Smooth muscle cell (in vitro differentiated cells): ENCODE results near the gene TMEM147. TPM values are rescaled to one million over a fixed set of nuclear protein-coding genes. Genes with fewer than 3 reads are reported as not detected.

Experiments used
- DNase-seq: peaks from one replicate; lab custom pipeline; 2025; ENCODE audit not compliant: unreplicated experiment; lab: John Stamatoyannopoulos, UW
- H2AFZ ChIP-seq: fragments of 200-600 bp; sonication (generic); 2 replicates; pipeline ENCODE4 v1.6.0; 2016; ENCODE audit warnings: antibody characterized with exemption, low read depth, mild to moderate bottlenecking
- H3F3A ChIP-seq: fragments of 200-600 bp; sonication (generic); 2 replicates; pipeline ENCODE4 v1.6.0; 2017; ENCODE audit warnings: antibody characterized with exemption, low read depth
- H3K27ac ChIP-seq: fragments of 200-600 bp; sonication (generic); 2 replicates; pipeline ENCODE4 v1.5.1; 2016; ENCODE audit warnings: low read depth, mild to moderate bottlenecking
- H3K27me3 ChIP-seq: fragments of 200-600 bp; sonication (generic); 2 replicates; pipeline ENCODE4 v1.6.1; 2016; ENCODE audit warnings: low read depth, mild to moderate bottlenecking
- H3K36me3 ChIP-seq: fragments of 200-600 bp; sonication (generic); 2 replicates; pipeline ENCODE4 v1.5.1; 2016; ENCODE audit warnings: low read depth
- H3K4me1 ChIP-seq: fragments of 200-600 bp; sonication (generic); 2 replicates; pipeline ENCODE4 v1.5.1; 2016; ENCODE audit warnings: low read depth
- H3K4me2 ChIP-seq: fragments of 200-600 bp; sonication (generic); 2 replicates; pipeline ENCODE4 v1.6.0; 2016; ENCODE audit warnings: mild to moderate bottlenecking
- H3K4me3 ChIP-seq: fragments of 200-600 bp; sonication (generic); 2 replicates; pipeline ENCODE4 v1.5.1; 2016; ENCODE audit warnings: mild to moderate bottlenecking
- H3K79me2 ChIP-seq: fragments of 200-600 bp; sonication (generic); 2 replicates; pipeline ENCODE4 v1.6.0; 2016; ENCODE audit warnings: low read depth, mild to moderate bottlenecking
- H3K9ac ChIP-seq: fragments of 200-600 bp; sonication (generic); 2 replicates; pipeline ENCODE4 v1.6.0; 2016; ENCODE audit warnings: low read depth
- H3K9me3 ChIP-seq: fragments of 200-600 bp; sonication (generic); replicated peaks from 2 replicates; pipeline ENCODE4 v1.5.1; 2016; ENCODE audit warnings: low read depth
- H4K20me1 ChIP-seq: fragments of 200-600 bp; sonication (generic); 2 replicates; pipeline ENCODE4 v1.6.0; 2016; ENCODE audit warnings: low read depth
- CTCF ChIP-seq: fragments of 200-600 bp; sonication (generic); IDR thresholded peaks from 2 replicates; pipeline ENCODE4 v1.5.1; 2017; ENCODE audit warnings: borderline replicate concordance, mild to moderate bottlenecking, antibody characterized with exemption; ENCODE audit not compliant: insufficient read depth, poor library complexity, severe bottlenecking
- WGBS: methylation state at CpG from one replicate; pipeline ENCODE4 v1.1.7; 2016; ENCODE audit warnings: low lambda C conversion rate; 5-methylcytosine and 5-hydroxymethylcytosine counted together
- polyA plus RNA-seq: library from polyadenylated mRNA; unstranded; fragments of >200 nt; fragmentation: Nextera tagmentation; extraction: Ambion mirVana; gene quantifications from 2 replicates; pipeline ENCODE4 v1.2.1, GENCODE V29; 2016
- total RNA-seq: library from RNA; depleted of rRNA; stranded (reverse); fragments of >200 nt; gene quantifications from 2 replicates; pipeline ENCODE4 v1.2.3, GENCODE V29; 2014

Gene TMEM147
- total and polyA plus RNA-seq, 2 experiments from 2014 or later: 168 to 291 TPM

- no peak for TF ChIP-seq CTCF
- H3K9me3 ChIP-seq: no peaks in the 10 kb centered on the region
- no peak overlapping the region for H3K27ac ChIP-seq
- no peak overlapping the region for H3K4me2 ChIP-seq
- no peak for DNase-seq
- H3K4me3 ChIP-seq: no peak overlapping the region
- WGBS: 85% methylated on average over 10 of the region's 10 CpGs
- no peaks in the 10 kb centered on the region for H3K27me3 ChIP-seq
- H3K9ac ChIP-seq: no peak overlapping the region
- H3K36me3 ChIP-seq: no peaks in the 10 kb centered on the region
- H3K4me1 ChIP-seq: peaks cover 4% of the 10 kb centered on the region
- H3F3A ChIP-seq: no peaks in the 10 kb centered on the region
- H2AFZ ChIP-seq: no peak overlapping the region
- H4K20me1 ChIP-seq: no peaks in the 10 kb centered on the region
- no peaks in the 10 kb centered on the region for H3K79me2 ChIP-seq
Observed at GRCh38 chr19:35534803-35535480, 10.5 kb upstream of the TMEM147 start.

- TF ChIP-seq CTCF: no peak
- 96% methylated on average over 6 of the region's 6 CpGs for WGBS
- H2AFZ ChIP-seq: no peak overlapping the region
- no peaks in the 10 kb centered on the region for H3F3A ChIP-seq
- no peaks in the 10 kb centered on the region for H3K79me2 ChIP-seq
- H3K36me3 ChIP-seq: no peaks in the 10 kb centered on the region
- peaks cover 1% of the 10 kb centered on the region for H3K4me1 ChIP-seq
- no peak overlapping the region for H3K9ac ChIP-seq
- no peaks in the 10 kb centered on the region for H4K20me1 ChIP-seq
- H3K27ac ChIP-seq: no peak overlapping the region
- H3K27me3 ChIP-seq: no peaks in the 10 kb centered on the region
- no peaks in the 10 kb centered on the region for H3K9me3 ChIP-seq
- no peak overlapping the region for H3K4me3 ChIP-seq
- no peak overlapping the region for H3K4me2 ChIP-seq
- no peak for DNase-seq
Observed at GRCh38 chr19:35539314-35539713, 6.1 kb upstream of the TMEM147 start.

- no peak for TF ChIP-seq CTCF
- H3K4me2 ChIP-seq: no peak overlapping the region
- no peaks in the 10 kb centered on the region for H3K27me3 ChIP-seq
- no peak for DNase-seq
- H3K27ac ChIP-seq: no peak overlapping the region
- H3F3A ChIP-seq: no peaks in the 10 kb centered on the region
- no peaks in the 10 kb centered on the region for H3K9me3 ChIP-seq
- no peak overlapping the region for H2AFZ ChIP-seq
- 96% methylated on average over 12 of the region's 12 CpGs for WGBS
- H3K4me1 ChIP-seq: peaks cover 7% of the 10 kb centered on the region
- no peak overlapping the region for H3K9ac ChIP-seq
- H3K79me2 ChIP-seq: no peaks in the 10 kb centered on the region
- no peak overlapping the region for H3K4me3 ChIP-seq
- no peaks in the 10 kb centered on the region for H3K36me3 ChIP-seq
- no peaks in the 10 kb centered on the region for H4K20me1 ChIP-seq
Observed at GRCh38 chr19:35539850-35540249, 5.6 kb upstream of the TMEM147 start.

GRCh38 chr19:35540356-35540927 is 5.0 kb upstream of the TMEM147 start:
- no peak for DNase-seq
- Histone ChIP-seq H3K36me3 (no peaks in the 10 kb centered on the region), H3K9me3 (no peaks in the 10 kb centered on the region), H3K4me1 (peaks cover 7% of the 10 kb centered on the region), H3K4me2 (no peak overlapping the region), H3K27me3 (no peaks in the 10 kb centered on the region), H3K27ac (no peak overlapping the region), H3K79me2 (no peaks in the 10 kb centered on the region), H4K20me1 (no peaks in the 10 kb centered on the region), H2AFZ (no peak overlapping the region), H3K4me3 (no peak overlapping the region), H3K9ac (no peak overlapping the region), H3F3A (no peaks in the 10 kb centered on the region)
- 98% methylated on average over 7 of the region's 7 CpGs for WGBS
- TF ChIP-seq CTCF: no peak
